Measurements from ENCODE around the gene COG7. TPM values are rescaled to one million over a fixed set of nuclear protein-coding genes. Genes with fewer than 3 reads are reported as not detected.

The COG7 gene
- total and polyA plus RNA-seq, 11 donors = 7.8 to 16.8 (median 12.2) TPM

DNA sequence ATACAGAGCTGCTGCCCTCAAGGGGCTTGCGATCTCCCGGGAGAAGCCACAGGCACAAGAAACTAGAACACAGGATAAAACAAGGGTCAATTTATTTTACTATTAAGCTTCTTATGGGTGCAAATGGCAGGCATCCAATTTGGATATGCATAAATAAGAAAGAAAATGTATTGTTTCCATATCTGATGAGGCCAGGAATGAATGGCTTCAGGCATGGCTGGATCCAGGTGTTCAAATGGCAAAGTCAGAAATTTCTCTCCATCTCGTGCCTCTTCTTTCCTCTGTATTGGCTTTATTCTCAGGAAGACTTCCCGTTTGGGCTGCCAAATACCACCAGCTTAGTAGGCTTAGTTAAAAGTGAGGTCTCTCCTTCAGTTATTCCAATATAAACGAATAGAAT, 107.8 kb downstream of the COG7 start:
- no peak overlapping the region for H3K27ac ChIP-seq
- DNase-seq (no peak), ATAC-seq (no peak)
- no peaks in the 10 kb centered on the region for H3K36me3 ChIP-seq
- intact Hi-C loops (cut with DNase I) = no loop called here
- H3K4me3 ChIP-seq = no peak overlapping the region
- H3K27me3 ChIP-seq = peaks cover 0 to 3% (median 0%) of the 10 kb centered on the region in 9 donors
- H3K4me1 ChIP-seq = no peaks in the 10 kb centered on the region
- TF ChIP-seq POLR2A (IDR thresholded peaks at IDR 0.05) = no peak
- TF ChIP-seq, protein P1, sequence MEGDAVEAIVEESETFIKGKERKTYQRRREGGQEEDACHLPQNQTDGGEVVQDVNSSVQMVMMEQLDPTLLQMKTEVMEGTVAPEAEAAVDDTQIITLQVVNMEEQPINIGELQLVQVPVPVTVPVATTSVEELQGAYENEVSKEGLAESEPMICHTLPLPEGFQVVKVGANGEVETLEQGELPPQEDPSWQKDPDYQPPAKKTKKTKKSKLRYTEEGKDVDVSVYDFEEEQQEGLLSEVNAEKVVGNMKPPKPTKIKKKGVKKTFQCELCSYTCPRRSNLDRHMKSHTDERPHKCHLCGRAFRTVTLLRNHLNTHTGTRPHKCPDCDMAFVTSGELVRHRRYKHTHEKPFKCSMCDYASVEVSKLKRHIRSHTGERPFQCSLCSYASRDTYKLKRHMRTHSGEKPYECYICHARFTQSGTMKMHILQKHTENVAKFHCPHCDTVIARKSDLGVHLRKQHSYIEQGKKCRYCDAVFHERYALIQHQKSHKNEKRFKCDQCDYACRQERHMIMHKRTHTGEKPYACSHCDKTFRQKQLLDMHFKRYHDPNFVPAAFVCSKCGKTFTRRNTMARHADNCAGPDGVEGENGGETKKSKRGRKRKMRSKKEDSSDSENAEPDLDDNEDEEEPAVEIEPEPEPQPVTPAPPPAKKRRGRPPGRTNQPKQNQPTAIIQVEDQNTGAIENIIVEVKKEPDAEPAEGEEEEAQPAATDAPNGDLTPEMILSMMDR (IDR thresholded peaks at IDR 0.05) = no peak
- no peaks in the 10 kb centered on the region for H3K9me3 ChIP-seq
- 73 to 83% (median 78%) methylated on average over 5 of the region's 5 CpGs for WGBS, 4 donors

DNA sequence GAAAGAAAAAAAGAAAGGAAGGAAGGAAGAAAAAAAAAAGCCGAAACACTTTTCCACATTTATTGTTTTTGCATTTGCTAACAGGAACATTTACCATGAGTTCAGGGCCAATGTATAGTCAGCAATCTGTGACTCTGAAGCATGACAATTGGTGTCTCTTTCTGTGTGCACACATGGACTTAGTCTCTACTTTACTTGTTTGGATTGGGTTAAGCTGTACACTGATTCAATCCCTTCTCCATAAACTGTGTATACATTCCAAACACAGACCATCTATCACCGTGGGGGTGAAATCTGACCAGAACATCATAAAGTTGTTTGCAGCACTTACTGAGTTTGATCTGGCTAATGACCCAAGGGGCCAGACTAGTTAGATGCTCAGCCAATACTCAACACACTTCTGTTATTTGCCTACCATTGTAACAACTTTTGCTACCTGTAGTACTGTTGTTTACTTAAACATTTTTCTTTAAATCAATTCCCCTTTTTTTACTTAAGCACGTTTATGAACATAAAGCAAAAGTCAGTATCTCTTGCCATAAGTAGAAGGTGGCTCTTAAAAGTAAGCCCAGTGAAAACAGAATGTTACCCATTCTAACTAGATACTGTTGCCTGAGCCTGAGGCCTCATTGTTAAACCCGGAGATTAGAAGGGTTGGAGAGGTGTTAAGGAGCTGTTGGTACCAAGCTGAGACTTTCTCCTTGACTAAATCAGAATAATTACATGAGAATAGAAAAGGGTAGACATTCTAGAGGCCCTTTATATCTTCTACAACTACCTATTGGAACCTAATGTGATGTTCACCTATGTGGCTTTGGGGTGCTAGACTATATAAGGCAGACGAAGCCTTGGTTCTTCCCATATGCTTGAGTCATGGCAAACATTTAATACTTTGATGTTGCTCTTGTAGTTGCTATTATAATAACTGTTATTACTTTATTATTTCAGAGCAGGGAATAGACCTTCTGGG, 109.1 kb downstream of the COG7 start:
- ATAC-seq = no peak
- H3K36me3 ChIP-seq = no peaks in the 10 kb centered on the region
- peaks cover 0 to 3% (median 0%) of the 10 kb centered on the region in 9 donors for H3K27me3 ChIP-seq
- intact Hi-C loops (cut with DNase I) = no loop called here
- DNase-seq = no peak
- TF ChIP-seq, protein P1 (IDR thresholded peaks at IDR 0.05) = no peak
- no peak for TF ChIP-seq POLR2A (IDR thresholded peaks at IDR 0.05)
- no peaks in the 10 kb centered on the region for H3K9me3 ChIP-seq
- no peaks in the 10 kb centered on the region for H3K4me1 ChIP-seq
- WGBS, 4 donors = 64 to 70% (median 69%) methylated on average over 5 of the region's 5 CpGs
- H3K4me3 ChIP-seq = no peak overlapping the region
- H3K27ac ChIP-seq = no peak overlapping the region

DNA sequence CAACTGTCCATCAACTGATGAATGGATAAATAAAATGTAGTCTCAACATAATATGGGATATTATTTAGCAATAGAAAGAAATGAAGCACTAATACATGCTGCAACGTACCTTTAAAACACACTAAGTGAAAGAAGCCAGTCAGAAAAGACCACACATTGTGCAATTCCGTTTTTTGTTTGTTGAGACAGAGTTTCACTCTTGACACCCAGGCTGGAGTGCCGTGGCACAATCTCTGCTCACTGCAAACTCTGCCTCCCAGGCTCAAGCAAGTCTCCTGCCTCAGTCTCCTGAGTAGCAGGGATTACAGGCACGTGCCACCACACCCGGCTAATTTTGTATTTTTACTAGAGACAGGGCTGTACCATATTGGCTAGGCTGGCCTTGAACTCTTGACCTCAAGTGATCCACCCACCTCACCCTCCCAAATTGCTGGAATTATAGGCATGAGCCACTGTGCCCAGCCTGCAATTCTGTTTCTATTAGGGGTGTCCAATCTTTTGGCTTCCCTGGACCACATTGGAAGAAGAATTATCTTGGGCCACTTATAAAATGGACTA, 110.8 kb downstream of the COG7 start:
- peaks cover 0 to 7% (median 0%) of the 10 kb centered on the region in 12 donors for H3K9me3 ChIP-seq
- DNase-seq (no peak), ATAC-seq (no peak)
- intact Hi-C loops (cut with DNase I) = no loop called here
- no peaks in the 10 kb centered on the region for H3K4me1 ChIP-seq
- H3K27ac ChIP-seq = no peak overlapping the region
- 72 to 79% (median 75%) methylated on average over 5 of the region's 5 CpGs for WGBS, 4 donors
- H3K36me3 ChIP-seq = no peaks in the 10 kb centered on the region
- TF ChIP-seq, protein P1 (IDR thresholded peaks at IDR 0.05) = no peak
- peaks cover 0 to 5% (median 0%) of the 10 kb centered on the region in 9 donors for H3K27me3 ChIP-seq
- no peak overlapping the region for H3K4me3 ChIP-seq

DNA sequence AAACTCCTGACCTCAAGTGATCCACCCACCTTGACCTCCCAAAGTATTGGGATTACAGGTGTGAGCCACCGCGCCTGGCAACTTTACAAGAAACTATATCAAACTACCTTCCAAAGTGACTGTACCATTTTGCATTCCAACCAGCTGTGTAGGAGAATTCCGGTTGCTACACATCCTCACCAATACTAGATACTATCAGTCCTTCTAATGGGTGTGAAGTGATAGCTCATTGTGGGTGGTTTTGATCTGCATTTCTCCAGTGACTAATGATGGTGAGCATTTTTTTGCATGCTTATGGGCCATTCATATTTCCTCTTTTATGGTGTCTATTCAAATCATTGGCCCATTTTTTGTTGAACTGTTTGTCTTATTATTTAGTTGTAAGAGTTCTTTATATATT, 113.2 kb downstream of the COG7 start:
- DNase-seq (no peak), ATAC-seq (no peak)
- WGBS, 4 donors = 70 to 97% (median 83%) methylated on average over 3 of the region's 3 CpGs
- Histone ChIP-seq H3K4me3 (no peak overlapping the region), H3K27ac (no peak overlapping the region), H3K4me1 (no peaks in the 10 kb centered on the region), H3K36me3 (no peaks in the 10 kb centered on the region), H3K9me3 (peaks cover 0 to 7% (median 0%) of the 10 kb centered on the region in 12 donors), H3K27me3 (peaks cover 0 to 8% (median 0%) of the 10 kb centered on the region in 9 donors)
- TF ChIP-seq POLR2A (IDR thresholded peaks at IDR 0.05) = no peak
- TF ChIP-seq, protein P1 (IDR thresholded peaks at IDR 0.05) = no peak
- intact Hi-C loops (cut with DNase I) = loop anchor here in 1 of 10 donors (5.0 kb wide), 1 partner anchor 48 kb away; no protein-coding TSS in a partner anchor

Measured in heart left ventricle (tissue), 16 donors.